Endothelial cell (in vitro differentiated cells): Measurements from ENCODE around the gene U2SURP. TPM values are rescaled to one million over a fixed set of nuclear protein-coding genes. Genes with fewer than 3 reads are reported as not detected.

Experiments
- DNase-seq: peaks from one replicate; pipeline ENCODE4 v3.0.0; 2021; ENCODE audit warnings: low spot score
- H3K27ac Mint-ChIP-seq: one replicate; pipeline ENCODE4 v1.8.0; 2021; ENCODE audit warnings: mixed read lengths, inconsistent platforms; ENCODE audit not compliant: unreplicated experiment
- H3K27me3 Mint-ChIP-seq: one replicate; pipeline ENCODE4 v1.8.0; 2021; ENCODE audit warnings: mild to moderate bottlenecking, moderate library complexity, mixed read lengths, inconsistent platforms; ENCODE audit not compliant: unreplicated experiment
- H3K36me3 Mint-ChIP-seq: one replicate; pipeline ENCODE4 v1.8.0; 2021; ENCODE audit warnings: mild to moderate bottlenecking, low read depth, mixed read lengths, inconsistent platforms; ENCODE audit not compliant: unreplicated experiment
- H3K4me1 Mint-ChIP-seq: one replicate; pipeline ENCODE4 v1.8.0; 2021; ENCODE audit warnings: mild to moderate bottlenecking, mixed read lengths, inconsistent platforms; ENCODE audit not compliant: unreplicated experiment
- H3K4me3 Mint-ChIP-seq: one replicate; pipeline ENCODE4 v1.8.0; 2021; ENCODE audit warnings: mild to moderate bottlenecking, mixed read lengths, inconsistent platforms; ENCODE audit not compliant: unreplicated experiment
- H3K9me3 Mint-ChIP-seq: one replicate; pipeline ENCODE4 v1.8.0; 2021; ENCODE audit warnings: mixed read lengths, inconsistent platforms; ENCODE audit not compliant: unreplicated experiment
- CTCF ChIP-seq: fragments of 200-600 bp; sonication (generic); IDR thresholded peaks from one replicate; pipeline ENCODE4 v1.5.0; 2021; ENCODE audit warnings: antibody characterized with exemption; ENCODE audit not compliant: unreplicated experiment
- total RNA-seq: library from RNA; stranded (reverse); fragmentation: NEBNext Ultra II Directional; extraction: Animal tissue kit (Norgen Biotek cat#: 25700); gene quantifications from one replicate; pipeline ENCODE4 v1.2.1, GENCODE V29; 2021; ENCODE audit not compliant: unreplicated experiment

U2SURP gene
- total RNA-seq, 1 donor from 2014 or later, result 86.1 TPM

GRCh38 chr3:143083781-143084180 is 82.4 kb downstream of the U2SURP start:
- Mint-ChIP-seq H3K9me3 (peaks cover 4% of the 10 kb centered on the region), H3K27ac (no peak overlapping the region)

GRCh38 chr3:143084856-143085731 is 83.7 kb downstream of the U2SURP start:
- no peak for TF ChIP-seq CTCF
- Mint-ChIP-seq H3K27me3 (peaks cover 12% of the 10 kb centered on the region), H3K27ac (no peak overlapping the region), H3K9me3 (peaks cover 4% of the 10 kb centered on the region), H3K36me3 (peaks cover 7% of the 10 kb centered on the region), H3K4me3 (peak overlapping the region; percentile 57), H3K4me1 (no peaks in the 10 kb centered on the region)
- DNase-seq, result no peak

More at GRCh38 chr3:143083781-143084180, 82.4 kb downstream of the U2SURP start:
- Mint-ChIP-seq H3K4me3 (no peak overlapping the region), H3K4me1 (no peaks in the 10 kb centered on the region), H3K36me3 (peaks cover 7% of the 10 kb centered on the region), H3K27me3 (peaks cover 12% of the 10 kb centered on the region)
- no peak for DNase-seq
- TF ChIP-seq CTCF, result no peak

- Mint-ChIP-seq H3K36me3 (peaks cover 7% of the 10 kb centered on the region), H3K4me1 (no peaks in the 10 kb centered on the region), H3K27me3 (peaks cover 7% of the 10 kb centered on the region), H3K27ac (no peak overlapping the region), H3K9me3 (peaks cover 4% of the 10 kb centered on the region), H3K4me3 (no peak overlapping the region)
- no peak for DNase-seq
- TF ChIP-seq CTCF, result no peak
Observed at GRCh38 chr3:143088835-143089234, 87.5 kb downstream of the U2SURP start.

- TF ChIP-seq CTCF, result no peak
- no peak for DNase-seq
- H3K27me3 Mint-ChIP-seq, result peaks cover 2% of the 10 kb centered on the region
Observed at GRCh38 chr3:143089965-143090364, 88.6 kb downstream of the U2SURP start.

GRCh38 chr3:143090486-143090885 is 89.1 kb downstream of the U2SURP start:
- no peak overlapping the region for H3K4me3 Mint-ChIP-seq
- H3K4me1 Mint-ChIP-seq, result no peaks in the 10 kb centered on the region
- H3K9me3 Mint-ChIP-seq, result no peaks in the 10 kb centered on the region
- H3K27ac Mint-ChIP-seq, result no peak overlapping the region
- no peak for TF ChIP-seq CTCF
- no peaks in the 10 kb centered on the region for H3K36me3 Mint-ChIP-seq
- DNase-seq, result no peak
- H3K27me3 Mint-ChIP-seq, result peaks cover 2% of the 10 kb centered on the region

More at GRCh38 chr3:143089965-143090364, 88.6 kb downstream of the U2SURP start:
- peaks cover 1% of the 10 kb centered on the region for H3K36me3 Mint-ChIP-seq
- no peak overlapping the region for H3K27ac Mint-ChIP-seq
- no peak overlapping the region for H3K4me3 Mint-ChIP-seq
- H3K4me1 Mint-ChIP-seq, result no peaks in the 10 kb centered on the region
- H3K9me3 Mint-ChIP-seq, result no peaks in the 10 kb centered on the region
